ENCODE results near the gene BHLHE23. TPM values are rescaled to one million over a fixed set of nuclear protein-coding genes. Genes with fewer than 3 reads are reported as not detected.

The BHLHE23 gene
- total RNA-seq, 1 experiment from 2014 or later: not detected

DNA sequence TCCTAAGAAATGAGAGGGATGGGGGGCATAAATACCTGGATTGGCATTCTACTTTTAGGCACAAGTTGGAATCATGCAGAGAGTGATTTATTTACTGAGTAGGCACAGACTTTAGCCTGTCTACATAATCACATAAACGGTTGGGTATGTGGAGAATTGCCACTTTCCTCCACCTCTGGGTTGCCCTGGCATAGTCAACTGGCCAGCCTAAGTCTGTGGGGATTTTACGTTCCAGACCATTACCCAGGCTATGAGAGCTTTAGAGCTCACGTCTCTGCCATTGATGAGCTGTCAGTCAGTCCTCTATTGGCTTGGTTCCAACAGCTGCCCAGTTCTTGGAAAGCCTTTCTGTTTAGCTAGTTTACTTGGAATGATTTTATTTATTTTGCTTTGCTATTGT is 5.0 kb upstream of the BHLHE23 start:
- ChIA-PET CTCF (interaction anchor here (0.7 to 2.8 kb wide), 3 partner anchors 39 to 168 kb away, joined by 3 to 10 read pairs (median 3); no protein-coding TSS in a partner anchor), RAD21 (ENCODE audit: low non-redundant PET in 1 of 2, low total read pairs in 2 of 2, uncharacterized antibody in 2 of 2, unreplicated experiment in 2 of 2) (no interaction called here), POLR2A (no interaction called here)
- Histone ChIP-seq H3K4me2 (ENCODE audit: low read length) (no peak overlapping the region), H2AFZ (ENCODE audit: low read depth, low read length, poor library complexity, severe bottlenecking) (no peak overlapping the region), H3K79me2 (ENCODE audit: insufficient read depth, low read length) (no peaks in the 10 kb centered on the region), H3K27me3 (ENCODE audit: insufficient read depth, low read length) (no peaks in the 10 kb centered on the region), H3K9me3 (ENCODE audit: control insufficient read depth in 1 of 2, insufficient read depth in 1 of 2, low read depth in 1 of 2, low read length in 2 of 2) (no peaks in the 10 kb centered on the region), H3K4me3 (replicated peaks in 1 of 2; ENCODE audit: low read depth in 1 of 2, low read length in 2 of 2) (no peak overlapping the region), H3K36me3 (ENCODE audit: control insufficient read depth in 1 of 2, insufficient read depth in 2 of 2, low read length in 2 of 2) (no peaks in the 10 kb centered on the region), H3K27ac (ENCODE audit: low read depth, low read length) (no peak overlapping the region), H3K4me1 (ENCODE audit: control insufficient read depth in 1 of 2, insufficient read depth in 2 of 2, low read length in 2 of 2) (peaks cover 0 to 9% of the 10 kb centered on the region in 2 experiments; a peak in 1 of 4 replicates), H3K9ac (ENCODE audit: low read length) (no peak overlapping the region), H4K20me1 (ENCODE audit: insufficient read depth) (no peaks in the 10 kb centered on the region), H3K9me2 (ENCODE audit: insufficient read depth) (no peaks in the 10 kb centered on the region)
- no TSS peak for BruUV-seq (replicated peaks)
- no peak for DNase-seq (ENCODE audit: low read depth, low spot score)
- no peak for TF ChIP-seq CEBPB (IDR thresholded peaks at IDR 0.05; ENCODE audit: low read depth)
- TF ChIP-seq YY1 (IDR thresholded peaks at IDR 0.05; ENCODE audit: extremely low read depth, insufficient replicate concordance, low read depth, low read length): no peak
- no peak for TF ChIP-seq ELF1 (IDR thresholded peaks at IDR 0.05; ENCODE audit: borderline replicate concordance, low read depth)
- TF ChIP-seq ZFX (IDR thresholded peaks at IDR 0.05): no peak
- no peak for TF ChIP-seq FOSL1 (IDR thresholded peaks at IDR 0.05; ENCODE audit: low read depth)
- TF ChIP-seq, protein P1, sequence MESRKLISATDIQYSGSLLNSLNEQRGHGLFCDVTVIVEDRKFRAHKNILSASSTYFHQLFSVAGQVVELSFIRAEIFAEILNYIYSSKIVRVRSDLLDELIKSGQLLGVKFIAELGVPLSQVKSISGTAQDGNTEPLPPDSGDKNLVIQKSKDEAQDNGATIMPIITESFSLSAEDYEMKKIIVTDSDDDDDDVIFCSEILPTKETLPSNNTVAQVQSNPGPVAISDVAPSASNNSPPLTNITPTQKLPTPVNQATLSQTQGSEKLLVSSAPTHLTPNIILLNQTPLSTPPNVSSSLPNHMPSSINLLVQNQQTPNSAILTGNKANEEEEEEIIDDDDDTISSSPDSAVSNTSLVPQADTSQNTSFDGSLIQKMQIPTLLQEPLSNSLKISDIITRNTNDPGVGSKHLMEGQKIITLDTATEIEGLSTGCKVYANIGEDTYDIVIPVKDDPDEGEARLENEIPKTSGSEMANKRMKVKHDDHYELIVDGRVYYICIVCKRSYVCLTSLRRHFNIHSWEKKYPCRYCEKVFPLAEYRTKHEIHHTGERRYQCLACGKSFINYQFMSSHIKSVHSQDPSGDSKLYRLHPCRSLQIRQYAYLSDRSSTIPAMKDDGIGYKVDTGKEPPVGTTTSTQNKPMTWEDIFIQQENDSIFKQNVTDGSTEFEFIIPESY (IDR thresholded peaks at IDR 0.05; ENCODE audit: extremely low read depth, insufficient replicate concordance, low read length): no peak
- no peak for TF ChIP-seq EZH2phosphoT487 (IDR thresholded peaks at IDR 0.05; ENCODE audit: borderline replicate concordance)
- no peak for TF ChIP-seq TCF7L2 (IDR thresholded peaks at IDR 0.05; ENCODE audit: borderline replicate concordance, extremely low read depth, insufficient read depth, insufficient read length)
- TF ChIP-seq, protein P2, sequence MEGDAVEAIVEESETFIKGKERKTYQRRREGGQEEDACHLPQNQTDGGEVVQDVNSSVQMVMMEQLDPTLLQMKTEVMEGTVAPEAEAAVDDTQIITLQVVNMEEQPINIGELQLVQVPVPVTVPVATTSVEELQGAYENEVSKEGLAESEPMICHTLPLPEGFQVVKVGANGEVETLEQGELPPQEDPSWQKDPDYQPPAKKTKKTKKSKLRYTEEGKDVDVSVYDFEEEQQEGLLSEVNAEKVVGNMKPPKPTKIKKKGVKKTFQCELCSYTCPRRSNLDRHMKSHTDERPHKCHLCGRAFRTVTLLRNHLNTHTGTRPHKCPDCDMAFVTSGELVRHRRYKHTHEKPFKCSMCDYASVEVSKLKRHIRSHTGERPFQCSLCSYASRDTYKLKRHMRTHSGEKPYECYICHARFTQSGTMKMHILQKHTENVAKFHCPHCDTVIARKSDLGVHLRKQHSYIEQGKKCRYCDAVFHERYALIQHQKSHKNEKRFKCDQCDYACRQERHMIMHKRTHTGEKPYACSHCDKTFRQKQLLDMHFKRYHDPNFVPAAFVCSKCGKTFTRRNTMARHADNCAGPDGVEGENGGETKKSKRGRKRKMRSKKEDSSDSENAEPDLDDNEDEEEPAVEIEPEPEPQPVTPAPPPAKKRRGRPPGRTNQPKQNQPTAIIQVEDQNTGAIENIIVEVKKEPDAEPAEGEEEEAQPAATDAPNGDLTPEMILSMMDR (IDR thresholded peaks at IDR 0.05 in 2 of 3, conservative IDR thresholded peaks at IDR 0.05 in 1 of 3; ENCODE audit: borderline replicate concordance in 1 of 3, insufficient read depth in 1 of 3, low read depth in 2 of 3, low read length in 2 of 3): no peak
- TF ChIP-seq EZH2 (IDR thresholded peaks at IDR 0.05): no peak
- TF ChIP-seq, protein P3, sequence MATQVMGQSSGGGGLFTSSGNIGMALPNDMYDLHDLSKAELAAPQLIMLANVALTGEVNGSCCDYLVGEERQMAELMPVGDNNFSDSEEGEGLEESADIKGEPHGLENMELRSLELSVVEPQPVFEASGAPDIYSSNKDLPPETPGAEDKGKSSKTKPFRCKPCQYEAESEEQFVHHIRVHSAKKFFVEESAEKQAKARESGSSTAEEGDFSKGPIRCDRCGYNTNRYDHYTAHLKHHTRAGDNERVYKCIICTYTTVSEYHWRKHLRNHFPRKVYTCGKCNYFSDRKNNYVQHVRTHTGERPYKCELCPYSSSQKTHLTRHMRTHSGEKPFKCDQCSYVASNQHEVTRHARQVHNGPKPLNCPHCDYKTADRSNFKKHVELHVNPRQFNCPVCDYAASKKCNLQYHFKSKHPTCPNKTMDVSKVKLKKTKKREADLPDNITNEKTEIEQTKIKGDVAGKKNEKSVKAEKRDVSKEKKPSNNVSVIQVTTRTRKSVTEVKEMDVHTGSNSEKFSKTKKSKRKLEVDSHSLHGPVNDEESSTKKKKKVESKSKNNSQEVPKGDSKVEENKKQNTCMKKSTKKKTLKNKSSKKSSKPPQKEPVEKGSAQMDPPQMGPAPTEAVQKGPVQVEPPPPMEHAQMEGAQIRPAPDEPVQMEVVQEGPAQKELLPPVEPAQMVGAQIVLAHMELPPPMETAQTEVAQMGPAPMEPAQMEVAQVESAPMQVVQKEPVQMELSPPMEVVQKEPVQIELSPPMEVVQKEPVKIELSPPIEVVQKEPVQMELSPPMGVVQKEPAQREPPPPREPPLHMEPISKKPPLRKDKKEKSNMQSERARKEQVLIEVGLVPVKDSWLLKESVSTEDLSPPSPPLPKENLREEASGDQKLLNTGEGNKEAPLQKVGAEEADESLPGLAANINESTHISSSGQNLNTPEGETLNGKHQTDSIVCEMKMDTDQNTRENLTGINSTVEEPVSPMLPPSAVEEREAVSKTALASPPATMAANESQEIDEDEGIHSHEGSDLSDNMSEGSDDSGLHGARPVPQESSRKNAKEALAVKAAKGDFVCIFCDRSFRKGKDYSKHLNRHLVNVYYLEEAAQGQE (IDR thresholded peaks at IDR 0.05; ENCODE audit: low read depth): no peak
- no peak for TF ChIP-seq SRF (IDR thresholded peaks at IDR 0.05; ENCODE audit: low read depth)
- ATAC-seq: no peak
- intact Hi-C loops (cut with micrococcal nuclease): no loop called here

All from HCT116 (cell line).